Fibroblast of lung (primary cell): Measurements from ENCODE around the gene XK. TPM values are rescaled to one million over a fixed set of nuclear protein-coding genes. Genes with fewer than 3 reads are reported as not detected.

ENCODE experiments used
- DNase-seq, 2 donors: peaks; one replicate each; pipeline versions ENCODE4 v3.0.0 to v3.0.0-alpha.2; 2010; ENCODE audit warnings: low read depth in 2 of 2
- H2AFZ ChIP-seq: 2 replicates; pipeline ENCODE4 v1.5.1; 2012; ENCODE audit warnings: low read length, control low read depth, inconsistent platforms
- H3K27ac ChIP-seq: 2 replicates; pipeline ENCODE4 v1.5.1; 2011; ENCODE audit warnings: low read length, control low read depth; ENCODE audit not compliant: insufficient read depth
- H3K27me3 ChIP-seq: 2 replicates; pipeline ENCODE4 v1.5.1; 2011; ENCODE audit warnings: mild to moderate bottlenecking, low read length; ENCODE audit not compliant: control insufficient read depth, insufficient read depth
- H3K36me3 ChIP-seq: 2 replicates; pipeline ENCODE4 v1.5.1; 2011; ENCODE audit warnings: low read length; ENCODE audit not compliant: control insufficient read depth, insufficient read depth
- H3K4me1 ChIP-seq: 2 replicates; pipeline ENCODE4 v1.5.1; 2011; ENCODE audit warnings: low read length; ENCODE audit not compliant: control insufficient read depth, insufficient read depth; ENCODE audit errors: extremely low read depth
- H3K4me2 ChIP-seq: 2 replicates; pipeline ENCODE4 v1.5.1; 2011; ENCODE audit warnings: low read length, control low read depth; ENCODE audit not compliant: insufficient read depth; ENCODE audit errors: extremely low read depth
- H3K4me3 ChIP-seq, 4 experiments: fragments of 200-600 bp in 1 of 4; sonication (generic) in 1 of 4; replicated peaks in 1 of 4; 2 replicates each; pipeline ENCODE4 v1.5.1; 2011 to 2016; ENCODE audit warnings: low read length in 4 of 4, low read depth in 3 of 4, mild to moderate bottlenecking in 3 of 4, control low read depth in 2 of 4, inconsistent platforms in 1 of 4, mixed read lengths in 1 of 4; ENCODE audit not compliant: insufficient read depth in 1 of 4; ENCODE audit errors: control extremely low read depth in 1 of 4
- H3K79me2 ChIP-seq: 2 replicates; pipeline ENCODE4 v1.5.1; 2012; ENCODE audit warnings: mild to moderate bottlenecking, low read length, inconsistent platforms; ENCODE audit not compliant: control insufficient read depth, insufficient read depth
- H3K9ac ChIP-seq: 2 replicates; pipeline ENCODE4 v1.5.1; 2011; ENCODE audit warnings: mild to moderate bottlenecking, low read length, control low read depth; ENCODE audit not compliant: insufficient read depth
- H3K9me3 ChIP-seq: 2 replicates; pipeline ENCODE4 v1.5.1; 2012; ENCODE audit warnings: low read depth, low read length; ENCODE audit not compliant: control insufficient read depth, insufficient read depth
- H4K20me1 ChIP-seq: 2 replicates; pipeline ENCODE4 v1.5.1; 2011; ENCODE audit warnings: low read length; ENCODE audit not compliant: control insufficient read depth, insufficient read depth; ENCODE audit errors: extremely low read depth
- EZH2 ChIP-seq: IDR thresholded peaks from 2 replicates; pipeline ENCODE4 v1.5.1; 2012; ENCODE audit warnings: low read length, control low read depth, mild to moderate bottlenecking; ENCODE audit errors: missing control alignments
- polyA plus RNA-seq, 2 donors: library from polyadenylated mRNA; depleted of rRNA in 1 of 2; stranded (reverse) in 1 of 2; unstranded in 1 of 2; fragments of >200 nt; gene quantifications; 2 replicates each; pipeline ENCODE4 v1.2.1, GENCODE V29; 2011 to 2012; ENCODE audit warnings: missing spikeins in 1 of 2
- total RNA-seq: library from RNA; depleted of rRNA; stranded (reverse); fragments of >200 nt; gene quantifications from 2 replicates; pipeline ENCODE4 v1.2.1, GENCODE V29; 2014
- TF ChIP-seq, protein P1 (sequence below), 2 donors: IDR thresholded peaks in 1 of 2; conservative IDR thresholded peaks in 1 of 2; 1 replicate in 1 of 2; 2 replicates in 1 of 2; pipeline ENCODE4 v1.5.1; 2011 to 2012; ENCODE audit warnings: low read length in 2 of 2, control low read depth in 1 of 2, inconsistent platforms in 1 of 2, low read depth in 1 of 2, mild to moderate bottlenecking in 1 of 2

The XK gene
- total and polyA plus RNA-seq, 2 donors (not counting 1 experiment from before 2014, with no cell fraction given): 0.03 to 0.17 TPM

DNA sequence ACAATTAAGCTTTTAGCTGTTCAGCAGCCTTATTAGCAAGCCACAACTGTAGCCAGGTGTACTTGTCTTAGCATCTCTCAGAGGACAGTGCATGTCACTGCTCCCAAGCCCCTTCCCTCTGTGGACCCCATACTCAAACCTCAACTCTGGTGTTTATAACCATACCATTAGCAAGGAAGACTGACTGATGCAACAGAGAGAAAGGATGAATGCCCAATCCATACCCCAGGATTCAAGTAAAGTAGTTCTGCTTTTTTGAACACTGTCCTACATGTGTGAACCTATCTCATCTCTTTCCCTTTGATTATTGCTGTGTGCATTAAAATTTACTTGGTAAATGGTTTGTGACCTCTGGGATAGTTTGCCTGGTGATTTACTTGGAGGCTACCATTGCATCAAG, 71.5 kb downstream of the XK start:
- H2AFZ ChIP-seq: no peak overlapping the region
- no peaks in the 10 kb centered on the region for H3K79me2 ChIP-seq
- no peak overlapping the region for H3K4me2 ChIP-seq
- TF ChIP-seq EZH2: no peak
- TF ChIP-seq, protein P1, sequence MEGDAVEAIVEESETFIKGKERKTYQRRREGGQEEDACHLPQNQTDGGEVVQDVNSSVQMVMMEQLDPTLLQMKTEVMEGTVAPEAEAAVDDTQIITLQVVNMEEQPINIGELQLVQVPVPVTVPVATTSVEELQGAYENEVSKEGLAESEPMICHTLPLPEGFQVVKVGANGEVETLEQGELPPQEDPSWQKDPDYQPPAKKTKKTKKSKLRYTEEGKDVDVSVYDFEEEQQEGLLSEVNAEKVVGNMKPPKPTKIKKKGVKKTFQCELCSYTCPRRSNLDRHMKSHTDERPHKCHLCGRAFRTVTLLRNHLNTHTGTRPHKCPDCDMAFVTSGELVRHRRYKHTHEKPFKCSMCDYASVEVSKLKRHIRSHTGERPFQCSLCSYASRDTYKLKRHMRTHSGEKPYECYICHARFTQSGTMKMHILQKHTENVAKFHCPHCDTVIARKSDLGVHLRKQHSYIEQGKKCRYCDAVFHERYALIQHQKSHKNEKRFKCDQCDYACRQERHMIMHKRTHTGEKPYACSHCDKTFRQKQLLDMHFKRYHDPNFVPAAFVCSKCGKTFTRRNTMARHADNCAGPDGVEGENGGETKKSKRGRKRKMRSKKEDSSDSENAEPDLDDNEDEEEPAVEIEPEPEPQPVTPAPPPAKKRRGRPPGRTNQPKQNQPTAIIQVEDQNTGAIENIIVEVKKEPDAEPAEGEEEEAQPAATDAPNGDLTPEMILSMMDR (conservative IDR thresholded peaks at IDR 0.05 in 1 of 2, IDR thresholded peaks at IDR 0.05 in 1 of 2; ENCODE audit: low read depth in 1 of 2, low read length in 2 of 2): no peak
- no peaks in the 10 kb centered on the region for H3K9me3 ChIP-seq
- H3K27me3 ChIP-seq: no peaks in the 10 kb centered on the region
- no peaks in the 10 kb centered on the region for H3K4me1 ChIP-seq
- no peaks in the 10 kb centered on the region for H3K36me3 ChIP-seq
- H3K4me3 ChIP-seq: no peak overlapping the region
- no peak overlapping the region for H3K27ac ChIP-seq
- no peak overlapping the region for H3K9ac ChIP-seq
- H4K20me1 ChIP-seq: no peaks in the 10 kb centered on the region
- no peak for DNase-seq

DNA sequence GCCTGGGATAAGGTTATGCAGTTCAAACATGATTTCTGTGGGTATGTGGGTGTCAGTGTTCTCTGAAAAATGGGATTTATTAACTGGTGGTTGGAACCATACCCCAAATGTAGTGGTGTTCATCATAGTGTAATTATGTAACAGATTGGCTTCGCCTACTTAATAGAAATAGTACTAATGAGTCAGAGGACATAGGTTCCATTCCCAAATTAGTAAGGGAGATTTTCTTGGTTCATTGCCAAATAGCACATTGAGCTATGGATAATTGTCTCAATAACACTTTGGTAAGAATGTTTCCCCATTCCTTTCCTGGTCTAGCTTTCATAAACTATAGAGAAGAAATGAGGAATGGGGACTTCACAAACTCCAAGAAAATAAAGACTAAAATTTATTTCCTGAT, 73.8 kb downstream of the XK start:
- Histone ChIP-seq H3K9me3 (no peaks in the 10 kb centered on the region), H3K27me3 (no peaks in the 10 kb centered on the region), H3K79me2 (no peaks in the 10 kb centered on the region), H3K4me1 (no peaks in the 10 kb centered on the region), H4K20me1 (no peaks in the 10 kb centered on the region), H2AFZ (no peak overlapping the region), H3K9ac (no peak overlapping the region), H3K27ac (no peak overlapping the region), H3K36me3 (no peaks in the 10 kb centered on the region), H3K4me3 (no peak overlapping the region), H3K4me2 (no peak overlapping the region)
- TF ChIP-seq EZH2: no peak
- TF ChIP-seq, protein P1 (conservative IDR thresholded peaks at IDR 0.05 in 1 of 2, IDR thresholded peaks at IDR 0.05 in 1 of 2; ENCODE audit: low read depth in 1 of 2, low read length in 2 of 2): no peak
- no peak for DNase-seq

DNA sequence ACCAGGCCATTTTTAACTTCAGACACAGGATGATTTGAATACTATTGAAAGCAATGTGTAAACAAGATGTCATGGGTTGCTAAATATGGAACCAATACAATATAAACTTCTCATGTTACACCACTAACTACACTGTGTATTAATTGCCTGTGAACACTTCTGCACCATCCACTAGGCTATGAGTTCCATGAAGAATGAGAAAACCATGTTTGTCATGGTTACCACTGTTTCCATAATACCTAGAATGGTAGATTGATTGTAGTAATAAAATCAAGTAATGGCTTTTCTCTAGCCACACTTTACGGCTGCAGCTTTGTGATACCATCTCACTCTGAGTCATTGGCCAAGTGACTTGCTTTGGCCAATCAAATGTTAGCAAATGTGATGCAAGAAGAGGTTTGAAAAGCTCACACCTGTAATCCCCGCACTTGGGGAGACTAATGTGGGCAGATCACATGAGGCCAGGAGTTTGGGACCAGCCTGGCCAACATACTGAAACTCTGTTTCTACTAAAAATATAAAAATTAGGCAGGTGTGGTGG, 74.4 kb downstream of the XK start:
- no peak overlapping the region for H3K27ac ChIP-seq
- H3K4me3 ChIP-seq: no peak overlapping the region
- no peaks in the 10 kb centered on the region for H3K9me3 ChIP-seq
- H4K20me1 ChIP-seq: no peaks in the 10 kb centered on the region
- no peaks in the 10 kb centered on the region for H3K4me1 ChIP-seq
- no peak overlapping the region for H3K9ac ChIP-seq
- no peaks in the 10 kb centered on the region for H3K36me3 ChIP-seq
- no peak for TF ChIP-seq EZH2
- TF ChIP-seq, protein P1 (conservative IDR thresholded peaks at IDR 0.05 in 1 of 2, IDR thresholded peaks at IDR 0.05 in 1 of 2; ENCODE audit: low read depth in 1 of 2, low read length in 2 of 2): no peak
- no peaks in the 10 kb centered on the region for H3K79me2 ChIP-seq
- H3K4me2 ChIP-seq: no peak overlapping the region
- H3K27me3 ChIP-seq: no peaks in the 10 kb centered on the region
- no peak overlapping the region for H2AFZ ChIP-seq
- DNase-seq: no peak
